ENCODE measurements around the gene RAP1GDS1.
"Not testable (repeated sequence)": the region's sequence is repeated elsewhere in the genome, so short reads cannot be mapped to it uniquely, and the experiment has no call there.

RAP1GDS1 gene

GRCh38 chr4:98358630-98359248 lies 97.6 kb downstream of the RAP1GDS1 start:
- no peak for DNase-seq

DNA sequence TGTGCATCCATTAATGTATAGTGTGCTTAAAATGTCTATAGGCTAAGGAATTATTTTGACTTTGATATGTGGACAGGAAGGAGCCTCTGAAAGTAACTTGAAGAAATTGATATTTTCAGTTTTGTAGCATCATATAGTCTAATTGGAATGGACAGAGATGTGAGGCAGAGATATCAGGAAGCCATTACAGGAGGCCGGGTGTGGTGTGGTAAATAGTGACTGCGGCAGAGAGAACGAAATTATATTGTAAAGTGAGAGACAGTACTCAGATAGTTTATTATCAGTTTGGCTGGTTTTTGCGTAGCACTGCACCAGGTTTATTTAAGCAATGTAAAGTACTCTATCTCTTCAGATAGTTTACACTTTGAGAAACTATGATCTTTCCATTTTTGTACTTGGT lies 98.5 kb downstream of the RAP1GDS1 start:
- no peak for DNase-seq

- DNase-seq: no peak
Observed at GRCh38 chr4:98363431-98363830, 102.2 kb downstream of the RAP1GDS1 start.

DNA sequence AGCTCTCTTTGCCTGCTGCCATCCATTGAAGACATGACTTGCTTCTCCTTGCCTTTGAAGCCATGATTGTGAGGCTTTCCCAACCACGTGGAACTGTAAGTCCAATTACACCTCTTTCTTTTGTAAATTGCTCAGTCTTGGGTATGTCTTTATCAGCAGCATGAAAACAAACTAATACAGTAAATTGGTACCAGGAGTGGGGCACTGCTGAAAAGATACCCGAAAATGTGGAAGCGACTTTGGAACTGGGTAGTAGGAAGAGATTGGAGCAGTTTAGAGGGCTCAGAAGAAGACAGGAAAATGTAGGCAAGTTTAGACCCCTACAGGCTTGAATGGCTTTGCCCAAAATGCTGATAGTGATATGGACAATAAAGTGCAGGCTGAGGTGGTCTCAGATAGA lies 105.1 kb downstream of the RAP1GDS1 start:
- DNase-seq: not testable (repeated sequence)

DNA sequence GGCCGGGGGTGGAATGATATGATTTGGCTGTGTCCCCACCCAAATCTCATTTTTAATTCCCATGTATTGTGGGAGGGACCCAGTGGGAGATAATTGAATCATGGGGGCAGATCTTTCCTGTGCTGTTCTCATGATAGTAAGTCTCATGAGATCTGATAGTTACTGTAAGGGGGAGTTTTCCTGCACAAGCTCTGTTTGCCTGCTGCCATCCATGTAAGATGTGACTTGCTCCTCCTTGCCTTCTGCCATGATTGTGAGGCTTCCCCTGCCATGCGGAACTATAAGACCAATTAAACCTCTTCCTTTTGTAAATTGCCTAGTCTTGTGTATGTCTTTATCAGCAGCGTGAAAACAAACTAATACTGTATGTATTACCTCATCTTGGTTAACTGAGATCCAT lies 106.8 kb downstream of the RAP1GDS1 start:
- not testable (repeated sequence) for DNase-seq

DNA sequence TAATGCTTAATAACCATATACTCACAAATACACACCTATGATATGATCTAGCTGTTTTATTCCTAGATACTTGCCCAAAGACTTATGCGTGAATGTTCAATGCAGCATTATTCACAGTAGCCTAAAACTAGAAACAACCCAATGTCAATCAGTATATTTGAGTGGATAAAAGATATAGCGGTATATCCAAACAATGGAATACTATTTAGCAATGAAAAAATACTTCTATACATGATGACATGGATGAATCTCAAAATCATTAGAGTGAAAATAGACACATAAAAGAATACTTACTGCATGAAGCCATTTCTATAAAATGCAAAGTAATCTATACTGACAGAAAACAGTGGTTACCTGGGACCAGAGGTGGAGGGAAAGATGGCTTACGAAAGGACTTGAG lies 108.1 kb downstream of the RAP1GDS1 start:
- no peak for DNase-seq

DNA sequence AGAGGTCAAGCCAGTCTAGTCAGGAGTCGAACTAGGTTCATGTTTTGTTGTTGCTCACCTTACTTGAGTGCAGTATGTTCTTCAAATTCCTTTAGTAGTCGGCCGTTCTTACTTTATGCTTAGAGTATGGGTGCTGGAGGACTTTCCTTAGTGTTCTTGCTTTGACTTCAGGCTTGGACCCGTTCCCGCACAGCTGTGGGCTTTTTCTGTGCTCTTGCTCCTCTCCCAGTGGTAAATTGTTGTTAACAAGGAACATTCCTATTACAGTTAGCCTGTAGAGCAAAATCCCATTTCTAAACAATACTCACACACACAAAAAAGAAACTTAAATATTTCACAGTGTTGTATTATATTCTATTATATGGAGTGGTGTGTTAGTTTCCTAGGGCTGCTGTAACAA lies 113.5 kb downstream of the RAP1GDS1 start:
- DNase-seq: no peak

DNA sequence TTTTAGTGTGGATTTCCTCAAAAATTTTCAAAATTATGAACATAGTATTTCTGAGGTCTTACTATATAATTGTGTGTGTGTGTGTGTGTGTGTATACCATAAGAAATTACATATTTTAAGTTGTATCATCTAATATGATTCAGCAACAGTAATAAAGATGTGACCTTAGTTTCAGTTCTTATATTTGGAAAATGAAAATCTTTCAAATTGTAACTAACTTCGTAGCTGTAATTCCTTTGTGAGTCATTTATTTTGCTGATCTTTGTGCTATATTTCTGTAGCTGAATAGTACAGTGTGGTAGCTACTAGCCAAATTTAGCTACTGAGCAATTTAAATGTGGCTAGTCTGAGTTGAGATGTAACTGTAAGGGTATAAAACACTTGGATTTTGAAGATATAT lies 116.4 kb downstream of the RAP1GDS1 start:
- DNase-seq: no peak

DNA sequence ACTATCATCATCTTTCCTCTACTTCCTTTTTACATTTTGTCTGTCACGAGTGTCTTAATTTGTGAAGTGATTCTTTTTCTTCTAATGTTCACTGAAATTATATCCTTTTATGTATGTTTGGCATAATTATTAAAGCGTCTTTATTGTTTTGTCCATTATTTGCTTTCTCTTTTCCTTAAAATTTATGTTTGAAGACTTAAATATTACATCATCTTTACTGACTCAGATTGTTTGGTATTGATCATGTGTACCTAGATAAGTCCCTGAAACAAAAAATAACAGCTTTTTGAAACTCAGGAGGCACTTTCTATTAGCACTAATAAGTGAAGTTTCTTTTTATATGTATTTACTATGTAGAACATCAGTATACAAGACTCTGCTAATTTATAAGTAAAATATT lies 120.1 kb downstream of the RAP1GDS1 start:
- no peak for DNase-seq

GRCh38 chr4:98383431-98384106 lies 122.4 kb downstream of the RAP1GDS1 start:
- no peak for DNase-seq

GRCh38 chr4:98385831-98386230 lies 124.6 kb downstream of the RAP1GDS1 start:
- DNase-seq: no peak

DNA sequence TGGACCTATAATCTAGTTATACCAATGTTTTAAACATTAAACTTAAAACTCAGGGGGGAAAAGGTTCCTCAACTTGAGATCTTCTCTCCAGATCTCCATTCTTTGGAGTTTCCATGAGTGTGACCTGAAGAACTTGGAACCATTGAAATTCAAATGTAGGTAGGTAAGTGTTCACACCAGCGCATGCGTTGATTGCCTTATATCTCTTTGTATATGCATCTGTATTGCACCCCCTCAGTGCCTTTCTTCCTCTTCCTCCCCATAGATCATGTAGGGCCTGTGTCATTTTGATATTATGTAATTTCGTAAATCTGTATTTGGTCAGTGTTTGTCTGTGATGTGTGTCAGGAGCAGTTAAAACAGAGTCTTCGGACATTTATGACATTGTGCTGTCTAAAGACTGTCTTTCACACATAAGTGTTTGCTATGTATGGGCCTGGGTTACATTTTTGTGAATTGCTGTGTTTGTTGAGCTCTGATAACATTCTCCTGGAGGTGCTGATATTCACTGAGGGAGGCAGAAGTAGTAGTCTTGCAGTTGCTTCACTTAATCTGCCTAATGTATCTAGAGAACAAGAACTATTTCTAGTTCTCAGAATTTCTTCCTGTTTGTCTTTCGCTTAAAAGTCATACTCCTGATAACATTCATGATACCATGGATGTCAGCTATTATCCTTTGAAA lies 126.3 kb downstream of the RAP1GDS1 start:
- no peak for DNase-seq

- no peak for DNase-seq
Observed at GRCh38 chr4:98394134-98394533, 132.9 kb downstream of the RAP1GDS1 start.

DNA sequence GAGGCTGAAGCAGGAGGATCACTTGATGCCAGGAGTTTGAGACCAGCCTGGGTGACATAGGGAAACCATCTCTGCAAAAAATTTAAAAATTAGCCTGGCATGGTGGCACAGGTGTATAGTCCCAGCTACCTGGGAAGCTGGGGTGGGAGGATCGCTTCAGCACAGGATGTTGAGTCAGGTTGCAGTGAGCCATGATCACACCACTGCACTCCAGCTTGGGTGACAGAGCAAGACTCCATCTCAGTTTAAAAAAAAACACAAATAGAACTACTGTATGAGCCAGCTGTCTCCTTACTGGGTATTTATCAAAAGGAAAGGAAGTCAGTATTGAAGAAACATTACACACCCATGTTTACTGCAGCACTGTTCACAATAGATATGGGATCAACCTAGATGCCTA lies 138.7 kb downstream of the RAP1GDS1 start:
- DNase-seq: no peak

GRCh38 chr4:98406819-98407218 lies 145.6 kb downstream of the RAP1GDS1 start:
- no peak for DNase-seq

- no peak for DNase-seq
Observed at GRCh38 chr4:98411731-98412130, 150.5 kb downstream of the RAP1GDS1 start.

- DNase-seq: no peak
Observed at GRCh38 chr4:98416844-98417243, 155.7 kb downstream of the RAP1GDS1 start.

GRCh38 chr4:98420151-98420550 lies 159.0 kb downstream of the RAP1GDS1 start:
- not testable (repeated sequence) for DNase-seq

- DNase-seq: no peak
Observed at GRCh38 chr4:98421111-98421510, 159.9 kb downstream of the RAP1GDS1 start.

DNA sequence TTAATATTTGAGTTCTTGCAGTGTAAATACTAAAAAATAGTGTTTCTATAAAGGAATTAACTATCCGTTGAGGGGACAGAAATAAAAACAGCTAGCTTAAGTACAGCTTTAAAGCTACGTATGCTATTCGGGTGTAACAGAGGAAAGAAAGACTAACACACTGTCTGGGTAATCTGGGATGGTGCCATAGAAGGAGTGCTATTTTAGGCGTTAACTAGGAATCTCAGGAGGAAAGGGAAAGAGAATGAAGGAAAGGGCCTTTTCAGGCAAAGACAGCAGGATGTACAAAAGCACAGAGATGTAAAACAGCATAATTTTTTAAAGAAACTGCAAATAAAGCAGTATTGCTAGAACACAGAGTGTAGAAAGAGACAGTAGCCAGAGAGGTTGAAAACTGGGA lies 161.8 kb downstream of the RAP1GDS1 start:
- no peak for DNase-seq

DNA sequence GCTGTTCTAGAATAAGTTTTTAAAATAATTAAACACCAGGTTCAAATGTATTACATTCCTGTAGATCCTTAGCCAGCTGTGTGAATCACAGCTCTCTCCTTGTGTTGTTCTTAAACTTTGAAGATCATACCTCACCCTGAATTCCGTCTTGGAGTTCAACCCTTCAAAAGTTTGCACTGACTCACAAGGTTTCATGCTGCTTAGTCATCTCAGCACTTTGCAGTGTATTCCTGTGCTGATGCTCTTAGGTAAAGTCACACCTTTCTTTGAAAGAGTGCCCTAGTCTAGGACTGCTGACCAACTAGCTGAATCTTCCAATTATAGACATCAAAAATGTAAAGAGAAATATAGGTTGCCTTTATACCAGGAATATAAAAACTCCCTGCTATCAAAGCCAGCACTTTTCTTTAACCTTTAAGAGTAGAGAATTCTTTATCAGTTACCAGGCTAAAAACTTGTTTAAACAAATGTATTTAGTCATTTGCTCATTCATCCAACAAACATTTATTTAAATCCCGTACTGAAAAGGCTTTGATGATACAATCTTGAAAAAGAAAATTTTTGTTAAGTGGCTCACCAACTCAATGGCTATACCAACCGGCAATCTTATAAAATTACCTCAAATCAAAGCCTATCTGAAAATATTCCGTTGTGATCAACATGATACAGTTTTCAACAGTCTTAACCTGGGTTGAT lies 169.7 kb downstream of the RAP1GDS1 start:
- DNase-seq: no peak

DNA sequence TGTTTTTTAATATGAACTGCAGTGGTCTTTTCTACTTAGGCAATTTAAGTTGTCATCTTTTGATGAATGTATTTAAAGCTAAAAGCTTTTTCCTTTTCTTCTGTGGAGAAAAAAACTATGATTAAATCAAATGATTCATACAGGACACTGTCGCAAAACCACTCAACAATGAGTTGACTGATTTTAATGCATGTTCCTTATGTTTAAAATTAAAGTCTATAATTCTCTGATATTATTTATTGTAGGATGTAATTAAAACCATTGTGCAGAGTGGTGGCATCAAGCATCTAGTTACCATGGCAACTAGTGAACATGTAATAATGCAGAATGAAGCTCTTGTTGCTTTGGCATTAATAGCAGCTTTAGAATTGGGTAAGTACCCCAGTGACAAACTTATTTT lies 172.5 kb downstream of the RAP1GDS1 start:
- no peak for DNase-seq

- DNase-seq: no peak
Observed at GRCh38 chr4:98434816-98435215, 173.6 kb downstream of the RAP1GDS1 start.

GRCh38 chr4:98444371-98444770 lies 183.2 kb downstream of the RAP1GDS1 start:
- no peak for DNase-seq

Data from activated CD4-positive, alpha-beta T cell treated with anti-CD3 and anti-CD28 coated beads for 48 hours (primary cell).